GM06990 (cell line): Measurements from ENCODE around the gene BUB1B.

ENCODE experiments used
- DNase-seq: peaks from one replicate; pipeline ENCODE4 v3.0.0-alpha.2; 2011; ENCODE audit not compliant: insufficient read length; ENCODE audit errors: extremely low read depth
- H3K27me3 ChIP-seq: replicated peaks from 2 replicates; pipeline ENCODE4 v1.6.0; 2011; ENCODE audit warnings: low read length; ENCODE audit not compliant: control insufficient read depth, insufficient read depth
- H3K36me3 ChIP-seq: 2 replicates; pipeline ENCODE4 v1.5.1; 2011; ENCODE audit warnings: low read length; ENCODE audit not compliant: control insufficient read depth, insufficient read depth
- H3K4me3 ChIP-seq: replicated peaks from 2 replicates; pipeline ENCODE4 v1.5.1; 2011; ENCODE audit warnings: low read depth, mild to moderate bottlenecking, control low read depth, low read length
- TF ChIP-seq, protein P1 (sequence below): IDR thresholded peaks from 2 replicates; pipeline ENCODE4 v1.5.1; 2011; ENCODE audit warnings: low read length, control low read depth, mild to moderate bottlenecking, inconsistent platforms; ENCODE audit not compliant: insufficient read depth, poor library complexity, severe bottlenecking

Gene BUB1B

GRCh38 chr15:40243126-40243810, 82.4 kb downstream of the BUB1B start:
- H3K27me3 ChIP-seq = no peaks in the 10 kb centered on the region
- DNase-seq = no peak
- TF ChIP-seq, protein P1, sequence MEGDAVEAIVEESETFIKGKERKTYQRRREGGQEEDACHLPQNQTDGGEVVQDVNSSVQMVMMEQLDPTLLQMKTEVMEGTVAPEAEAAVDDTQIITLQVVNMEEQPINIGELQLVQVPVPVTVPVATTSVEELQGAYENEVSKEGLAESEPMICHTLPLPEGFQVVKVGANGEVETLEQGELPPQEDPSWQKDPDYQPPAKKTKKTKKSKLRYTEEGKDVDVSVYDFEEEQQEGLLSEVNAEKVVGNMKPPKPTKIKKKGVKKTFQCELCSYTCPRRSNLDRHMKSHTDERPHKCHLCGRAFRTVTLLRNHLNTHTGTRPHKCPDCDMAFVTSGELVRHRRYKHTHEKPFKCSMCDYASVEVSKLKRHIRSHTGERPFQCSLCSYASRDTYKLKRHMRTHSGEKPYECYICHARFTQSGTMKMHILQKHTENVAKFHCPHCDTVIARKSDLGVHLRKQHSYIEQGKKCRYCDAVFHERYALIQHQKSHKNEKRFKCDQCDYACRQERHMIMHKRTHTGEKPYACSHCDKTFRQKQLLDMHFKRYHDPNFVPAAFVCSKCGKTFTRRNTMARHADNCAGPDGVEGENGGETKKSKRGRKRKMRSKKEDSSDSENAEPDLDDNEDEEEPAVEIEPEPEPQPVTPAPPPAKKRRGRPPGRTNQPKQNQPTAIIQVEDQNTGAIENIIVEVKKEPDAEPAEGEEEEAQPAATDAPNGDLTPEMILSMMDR = no peak
- no peak overlapping the region for H3K4me3 ChIP-seq
- H3K36me3 ChIP-seq = no peaks in the 10 kb centered on the region

- H3K4me3 ChIP-seq = no peak overlapping the region
- DNase-seq = no peak
- no peaks in the 10 kb centered on the region for H3K36me3 ChIP-seq
- TF ChIP-seq, protein P1 = no peak
- H3K27me3 ChIP-seq = no peaks in the 10 kb centered on the region
Observed at GRCh38 chr15:40244961-40245523, 84.2 kb downstream of the BUB1B start.

GRCh38 chr15:40245666-40246450, 85.0 kb downstream of the BUB1B start:
- H3K4me3 ChIP-seq = no peak overlapping the region
- DNase-seq = no peak
- no peaks in the 10 kb centered on the region for H3K27me3 ChIP-seq
- TF ChIP-seq, protein P1 = no peak
- H3K36me3 ChIP-seq = no peaks in the 10 kb centered on the region

DNA sequence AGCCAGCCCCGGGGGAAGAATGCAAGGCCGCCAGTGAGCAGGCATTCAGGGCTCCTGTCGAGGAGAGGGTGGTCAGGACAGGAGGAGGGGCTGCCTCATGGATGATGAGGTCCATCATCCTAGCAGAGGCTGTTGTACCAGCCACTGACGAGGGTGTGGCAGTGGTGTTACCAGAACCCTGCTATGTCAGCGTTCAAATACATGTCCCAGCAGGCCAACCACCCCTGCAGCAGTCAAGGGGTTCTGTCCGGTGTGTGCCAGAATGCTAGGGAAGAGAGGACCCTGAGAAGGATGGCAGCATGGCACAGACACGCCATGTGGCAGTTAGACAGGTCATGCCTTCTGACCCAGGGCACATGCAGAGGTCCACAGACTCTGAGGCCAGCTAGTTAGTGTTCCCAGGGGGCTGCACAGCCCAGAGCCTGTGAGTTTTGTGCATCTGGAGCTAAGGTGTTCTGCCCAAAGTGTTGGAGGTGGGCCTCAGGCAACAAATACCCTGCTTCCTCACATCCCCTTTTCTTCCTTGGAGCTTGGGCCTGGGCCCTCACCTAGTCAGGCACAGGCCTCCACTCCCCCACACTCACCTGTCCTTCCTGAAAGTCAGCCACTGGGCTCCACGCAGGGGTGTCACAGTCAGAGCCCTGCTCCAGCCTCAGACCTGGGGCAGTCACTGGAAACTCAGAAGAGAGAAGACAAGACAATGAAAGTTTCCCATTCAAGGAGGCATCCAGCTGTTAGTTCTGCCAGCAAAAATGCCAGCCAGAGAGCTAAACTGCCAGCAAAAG, 85.8 kb downstream of the BUB1B start:
- Histone ChIP-seq H3K4me3 (no peak overlapping the region), H3K36me3 (no peaks in the 10 kb centered on the region), H3K27me3 (no peaks in the 10 kb centered on the region)
- no peak for DNase-seq
- TF ChIP-seq, protein P1 = no peak

DNA sequence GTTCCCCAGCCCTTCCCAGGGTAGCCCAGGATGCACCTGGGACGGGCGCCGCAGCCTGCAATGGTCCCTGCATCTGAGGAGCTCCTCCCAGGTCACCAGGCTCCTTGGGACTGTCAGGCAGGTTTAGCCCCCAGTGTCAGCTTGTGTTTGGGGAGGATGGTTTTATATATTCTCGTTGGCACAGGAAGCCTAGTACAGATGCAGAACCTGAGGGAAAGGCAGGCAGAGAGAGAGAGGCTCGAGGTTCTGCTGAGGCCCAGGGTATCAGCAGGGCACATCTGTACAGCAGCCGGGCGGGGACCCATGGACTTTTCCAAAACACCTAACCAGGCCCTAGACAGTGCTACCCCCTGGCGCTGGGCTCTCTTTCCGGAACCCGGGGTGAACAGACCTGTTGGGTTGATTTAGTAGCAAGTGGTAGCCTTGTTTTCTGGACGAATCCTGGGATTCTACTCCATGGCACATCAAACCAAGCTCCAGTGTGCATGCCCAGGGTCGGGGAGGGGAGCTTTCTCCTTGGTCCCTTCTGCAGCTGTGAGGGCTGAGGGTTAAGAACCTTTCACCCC, 86.6 kb downstream of the BUB1B start:
- H3K36me3 ChIP-seq = no peaks in the 10 kb centered on the region
- no peaks in the 10 kb centered on the region for H3K27me3 ChIP-seq
- DNase-seq = no peak
- no peak overlapping the region for H3K4me3 ChIP-seq
- TF ChIP-seq, protein P1 = no peak
